Astrocyte (in vitro differentiated cells and primary cell): ENCODE results near the gene KLHDC10. TPM values are rescaled to one million over a fixed set of nuclear protein-coding genes. Genes with fewer than 3 reads are reported as not detected.

Source experiments
- DNase-seq: peaks from one replicate; pipeline ENCODE4 v3.0.0-alpha.2; 2010; ENCODE audit warnings: low read depth
- FAIRE-seq: peaks from 2 replicates; lab custom pipeline; 2011; peaks lifted over from hg19 to GRCh38; lab: Jason Lieb, UNC
- H2AFZ ChIP-seq: 2 replicates; pipeline ENCODE4 v1.6.0; 2012; ENCODE audit warnings: low read depth, low read length, inconsistent platforms
- H3K27ac ChIP-seq: 2 replicates; pipeline ENCODE4 v1.5.1; 2011; ENCODE audit warnings: low read depth, low read length, inconsistent platforms
- H3K27me3 ChIP-seq: 2 replicates; pipeline ENCODE4 v1.6.0; 2011; ENCODE audit warnings: low read length, inconsistent platforms; ENCODE audit not compliant: insufficient read depth
- H3K36me3 ChIP-seq: 2 replicates; pipeline ENCODE4 v1.5.1; 2011; ENCODE audit warnings: low read length, inconsistent platforms; ENCODE audit not compliant: insufficient read depth
- H3K4me1 ChIP-seq: 2 replicates; pipeline ENCODE4 v1.5.1; 2011; ENCODE audit warnings: low read length, inconsistent platforms; ENCODE audit not compliant: insufficient read depth
- H3K4me2 ChIP-seq: 2 replicates; pipeline ENCODE4 v1.6.0; 2012; ENCODE audit warnings: low read length, inconsistent platforms
- H3K4me3 ChIP-seq: 2 replicates; pipeline ENCODE4 v1.5.1; 2011; ENCODE audit warnings: low read depth, mild to moderate bottlenecking, low read length, inconsistent platforms; ENCODE audit not compliant: insufficient read depth
- H3K79me2 ChIP-seq: 2 replicates; pipeline ENCODE4 v1.6.0; 2012; ENCODE audit warnings: mild to moderate bottlenecking, low read length, inconsistent platforms; ENCODE audit not compliant: insufficient read depth
- H3K9ac ChIP-seq: 2 replicates; pipeline ENCODE4 v1.6.0; 2012; ENCODE audit warnings: mild to moderate bottlenecking, low read length, inconsistent platforms
- H3K9me3 ChIP-seq: 2 replicates; pipeline ENCODE4 v1.5.1; 2012; ENCODE audit warnings: low read depth, mild to moderate bottlenecking, low read length, inconsistent platforms; ENCODE audit not compliant: insufficient read depth
- H4K20me1 ChIP-seq: 2 replicates; pipeline ENCODE4 v1.6.0; 2012; ENCODE audit warnings: low read length, inconsistent platforms; ENCODE audit not compliant: insufficient read depth
- H3K27ac Mint-ChIP-seq: one replicate; pipeline ENCODE4 v1.8.0; 2021; ENCODE audit warnings: mild to moderate bottlenecking, mixed read lengths; ENCODE audit not compliant: unreplicated experiment
- H3K27me3 Mint-ChIP-seq: one replicate; pipeline ENCODE4 v1.8.0; 2021; ENCODE audit warnings: low read depth, mixed read lengths; ENCODE audit not compliant: unreplicated experiment
- H3K36me3 Mint-ChIP-seq: one replicate; pipeline ENCODE4 v1.8.0; 2021; ENCODE audit warnings: low read depth, mixed read lengths; ENCODE audit not compliant: unreplicated experiment
- H3K4me1 Mint-ChIP-seq: one replicate; pipeline ENCODE4 v1.8.0; 2021; ENCODE audit warnings: low read depth, mixed read lengths; ENCODE audit not compliant: unreplicated experiment
- H3K4me3 Mint-ChIP-seq: one replicate; pipeline ENCODE4 v1.8.0; 2021; ENCODE audit warnings: mild to moderate bottlenecking, moderate library complexity, mixed read lengths; ENCODE audit not compliant: unreplicated experiment
- H3K9me3 Mint-ChIP-seq: one replicate; pipeline ENCODE4 v1.8.0; 2021; ENCODE audit warnings: mild to moderate bottlenecking, mixed read lengths; ENCODE audit not compliant: unreplicated experiment
- CTCF ChIP-seq: IDR thresholded peaks from 2 replicates; pipeline ENCODE4 v1.5.1; 2011; ENCODE audit warnings: low read depth, mild to moderate bottlenecking, inconsistent platforms, low read length, moderate library complexity; ENCODE audit not compliant: insufficient read depth
- EZH2 ChIP-seq: IDR thresholded peaks from 2 replicates; pipeline ENCODE4 v1.6.1; 2012; ENCODE audit warnings: mild to moderate bottlenecking, low read length, inconsistent platforms; ENCODE audit not compliant: insufficient read depth
- total RNA-seq: library from RNA; stranded (reverse); gene quantifications from 2 replicates; pipeline ENCODE4 v1.2.1, GENCODE V29; 2021

KLHDC10 gene
- total RNA-seq, 1 donor from 2014 or later = 33.2 TPM

DNA sequence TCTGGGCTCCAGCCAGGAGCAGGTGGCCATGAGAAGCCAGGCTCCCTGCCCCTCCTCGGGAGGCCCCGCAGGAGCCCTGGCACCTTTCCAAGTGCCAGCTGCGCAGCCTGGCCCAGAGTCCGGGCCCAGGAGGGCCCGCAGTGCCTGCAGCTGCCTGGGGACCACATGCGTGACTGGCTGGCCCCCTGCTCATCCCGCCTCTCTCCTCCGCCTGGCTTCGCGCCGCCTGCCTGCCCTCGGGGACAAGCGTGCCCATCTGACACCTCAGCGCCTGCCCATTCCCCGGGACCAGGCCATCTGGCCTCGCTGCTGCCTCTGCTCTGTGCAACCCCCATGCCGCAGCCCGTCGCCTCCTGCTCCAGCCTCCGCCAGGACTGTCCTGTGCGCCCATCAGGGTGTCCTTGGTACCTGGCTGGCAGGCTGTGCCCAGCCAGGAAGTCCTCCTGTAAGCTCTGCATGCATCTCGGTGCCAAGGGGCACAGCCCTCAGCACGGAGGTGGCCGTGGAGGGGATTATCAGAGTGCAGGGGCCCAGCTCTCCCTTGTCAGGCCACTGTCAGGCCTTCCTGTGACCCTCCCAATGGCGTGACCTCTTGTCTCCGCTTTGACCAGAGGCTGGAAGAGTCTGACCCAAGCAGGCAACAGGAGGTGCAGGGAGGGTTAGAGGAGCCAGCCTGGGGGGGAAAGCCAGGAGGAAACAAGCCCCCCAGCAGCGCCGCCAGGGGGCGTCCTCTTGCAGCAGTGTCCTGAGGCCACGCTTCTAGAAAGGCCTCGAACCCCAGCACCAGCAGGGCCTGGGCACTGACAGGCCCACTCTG, 84.4 kb downstream of the KLHDC10 start:
- no peaks in the 10 kb centered on the region for H3K27me3 ChIP-seq
- FAIRE-seq (no peak), DNase-seq (no peak)
- no peaks in the 10 kb centered on the region for H3K79me2 ChIP-seq
- H3K4me1 ChIP-seq = peaks cover 9% of the 10 kb centered on the region
- H3K9ac ChIP-seq = no peak overlapping the region
- TF ChIP-seq EZH2 (no peak), CTCF (no peak)
- no peak overlapping the region for H3K4me3 ChIP-seq
- H4K20me1 ChIP-seq = no peaks in the 10 kb centered on the region
- Mint-ChIP-seq H3K4me3 (no peak overlapping the region), H3K36me3 (peaks cover 20% of the 10 kb centered on the region), H3K27ac (no peak overlapping the region), H3K4me1 (no peaks in the 10 kb centered on the region), H3K27me3 (no peaks in the 10 kb centered on the region), H3K9me3 (peaks cover under 1% of the 10 kb centered on the region)
- no peak overlapping the region for H3K27ac ChIP-seq
- H3K9me3 ChIP-seq = peaks cover 3% of the 10 kb centered on the region
- H2AFZ ChIP-seq = no peak overlapping the region
- no peak overlapping the region for H3K4me2 ChIP-seq
- no peaks in the 10 kb centered on the region for H3K36me3 ChIP-seq

- DNase-seq (no peak), FAIRE-seq (no peak)
- no peak overlapping the region for H3K27ac ChIP-seq
- TF ChIP-seq EZH2 (no peak), CTCF (no peak)
- Mint-ChIP-seq H3K4me1 (no peaks in the 10 kb centered on the region), H3K36me3 (peaks cover 31% of the 10 kb centered on the region), H3K27me3 (no peaks in the 10 kb centered on the region), H3K9me3 (peaks cover 8% of the 10 kb centered on the region), H3K4me3 (no peak overlapping the region), H3K27ac (no peak overlapping the region)
- H3K4me3 ChIP-seq = no peak overlapping the region
- peaks cover 3% of the 10 kb centered on the region for H3K9me3 ChIP-seq
- H3K9ac ChIP-seq = no peak overlapping the region
- peaks cover 9% of the 10 kb centered on the region for H3K4me1 ChIP-seq
- H3K27me3 ChIP-seq = no peaks in the 10 kb centered on the region
- no peak overlapping the region for H2AFZ ChIP-seq
- H3K36me3 ChIP-seq = peaks cover 9% of the 10 kb centered on the region
- H3K79me2 ChIP-seq = no peaks in the 10 kb centered on the region
- H3K4me2 ChIP-seq = no peak overlapping the region
- no peaks in the 10 kb centered on the region for H4K20me1 ChIP-seq
These were observed 85.8 kb downstream of the KLHDC10 start for GRCh38 chr7:130156140-130156539.

- FAIRE-seq (no peak), DNase-seq (no peak)
- Mint-ChIP-seq H3K27ac (no peak overlapping the region), H3K36me3 (peaks cover 37% of the 10 kb centered on the region), H3K27me3 (no peaks in the 10 kb centered on the region), H3K4me3 (no peak overlapping the region), H3K4me1 (no peaks in the 10 kb centered on the region), H3K9me3 (peaks cover 8% of the 10 kb centered on the region)
- no peaks in the 10 kb centered on the region for H3K79me2 ChIP-seq
- peaks cover 5% of the 10 kb centered on the region for H3K4me1 ChIP-seq
- H3K27me3 ChIP-seq = no peaks in the 10 kb centered on the region
- no peak overlapping the region for H3K4me2 ChIP-seq
- peaks cover 9% of the 10 kb centered on the region for H3K36me3 ChIP-seq
- TF ChIP-seq EZH2 = no peak
- no peak for TF ChIP-seq CTCF
- H3K9me3 ChIP-seq = peaks cover 3% of the 10 kb centered on the region
- H3K9ac ChIP-seq = no peak overlapping the region
- no peak overlapping the region for H2AFZ ChIP-seq
- H3K4me3 ChIP-seq = no peak overlapping the region
- no peaks in the 10 kb centered on the region for H4K20me1 ChIP-seq
- H3K27ac ChIP-seq = no peak overlapping the region
These were observed 87.4 kb downstream of the KLHDC10 start for GRCh38 chr7:130157700-130158099.
